ENCODE measurements around the gene LITAFD.

The LITAFD gene

GRCh38 chr16:8914098-8914497 is 31.9 kb downstream of the LITAFD start:
- no peak for TF ChIP-seq CEBPB (IDR thresholded peaks at IDR 0.05)
- TF ChIP-seq, protein P1, sequence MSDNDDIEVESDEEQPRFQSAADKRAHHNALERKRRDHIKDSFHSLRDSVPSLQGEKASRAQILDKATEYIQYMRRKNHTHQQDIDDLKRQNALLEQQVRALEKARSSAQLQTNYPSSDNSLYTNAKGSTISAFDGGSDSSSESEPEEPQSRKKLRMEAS (IDR thresholded peaks at IDR 0.05), result no peak
- TF ChIP-seq TEAD4 (IDR thresholded peaks at IDR 0.05), result no peak
- TF ChIP-seq FOXM1 (IDR thresholded peaks at IDR 0.05; ENCODE audit: borderline replicate concordance, low read depth), result no peak
- no peak for TF ChIP-seq ZBTB7A (IDR thresholded peaks at IDR 0.05; ENCODE audit: low read depth)

GRCh38 chr16:8915722-8916301 is 33.7 kb downstream of the LITAFD start:
- TF ChIP-seq ZBTB7A (IDR thresholded peaks at IDR 0.05; ENCODE audit: low read depth), result no peak
- TF ChIP-seq FOXM1 (IDR thresholded peaks at IDR 0.05; ENCODE audit: borderline replicate concordance, low read depth), result no peak
- no peak for TF ChIP-seq EGR1 (IDR thresholded peaks at IDR 0.05)
- no peak for TF ChIP-seq TAF1 (IDR thresholded peaks at IDR 0.05; ENCODE audit: low read depth)
- no peak for TF ChIP-seq TCF12 (IDR thresholded peaks at IDR 0.05; ENCODE audit: low read depth)
- TF ChIP-seq CEBPB (IDR thresholded peaks at IDR 0.05), result no peak
- TF ChIP-seq USF1 (IDR thresholded peaks at IDR 0.05), result no peak

DNA sequence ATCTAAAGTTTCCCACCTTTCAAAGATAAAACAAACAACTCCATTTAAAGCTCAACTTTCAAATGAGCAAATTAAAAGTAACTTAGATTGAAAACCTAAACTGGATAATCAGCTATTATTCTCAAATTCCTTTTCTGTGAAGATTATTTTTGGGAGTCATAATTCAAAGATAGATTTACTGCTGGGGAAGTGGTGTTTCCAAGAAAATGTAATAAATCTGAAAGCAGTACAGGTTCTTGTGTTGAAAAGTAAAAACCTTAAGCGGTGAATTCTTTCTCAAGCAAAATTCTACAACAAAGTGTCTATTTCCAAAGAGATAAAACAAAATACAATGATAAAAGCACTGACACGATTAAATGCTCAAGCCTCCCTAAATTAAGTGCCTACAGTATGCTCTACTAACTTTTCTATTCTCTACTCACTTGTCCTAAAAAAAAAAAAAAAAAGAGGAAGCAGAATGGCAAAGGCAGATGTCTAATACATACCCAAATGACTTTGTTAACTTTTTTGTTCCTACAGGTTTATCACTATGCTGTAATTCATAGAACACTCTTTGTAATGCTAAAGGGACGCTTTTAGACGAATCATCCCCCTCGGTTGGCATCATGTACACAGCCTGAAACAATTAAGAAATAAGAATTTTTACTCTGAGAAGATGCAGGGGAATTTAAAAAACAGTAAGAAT is 34.5 kb downstream of the LITAFD start:
- TF ChIP-seq ZBTB7A (IDR thresholded peaks at IDR 0.05; ENCODE audit: low read depth) (no peak), EGR1 (IDR thresholded peaks at IDR 0.05) (no peak), TAF1 (IDR thresholded peaks at IDR 0.05; ENCODE audit: low read depth) (no peak), CEBPB (IDR thresholded peaks at IDR 0.05) (no peak), EP300 (IDR thresholded peaks at IDR 0.05; ENCODE audit: borderline replicate concordance) (no peak), TCF12 (IDR thresholded peaks at IDR 0.05; ENCODE audit: low read depth) (no peak), TEAD4 (IDR thresholded peaks at IDR 0.05) (no peak), YY1 (IDR thresholded peaks at IDR 0.05; ENCODE audit: low read depth) (no peak), RAD21 (IDR thresholded peaks at IDR 0.05; ENCODE audit: low read depth) (no peak), REST (IDR thresholded peaks at IDR 0.05; ENCODE audit: low read depth) (no peak), USF1 (IDR thresholded peaks at IDR 0.05) (no peak), FOXM1 (IDR thresholded peaks at IDR 0.05; ENCODE audit: borderline replicate concordance, low read depth) (no peak), CREB1 (IDR thresholded peaks at IDR 0.05; ENCODE audit: low read depth) (no peak), NFIC (IDR thresholded peaks at IDR 0.05) (no peak)
- TF ChIP-seq, protein P1 (IDR thresholded peaks at IDR 0.05), result no peak

GRCh38 chr16:8919089-8919933 is 37.2 kb downstream of the LITAFD start:
- TF ChIP-seq REST (IDR thresholded peaks at IDR 0.05; ENCODE audit: low read depth) (no peak), CREB1 (IDR thresholded peaks at IDR 0.05; ENCODE audit: low read depth) (no peak), EP300 (IDR thresholded peaks at IDR 0.05; ENCODE audit: borderline replicate concordance) (no peak)
- TF ChIP-seq, protein P1 (IDR thresholded peaks at IDR 0.05), result no peak

DNA sequence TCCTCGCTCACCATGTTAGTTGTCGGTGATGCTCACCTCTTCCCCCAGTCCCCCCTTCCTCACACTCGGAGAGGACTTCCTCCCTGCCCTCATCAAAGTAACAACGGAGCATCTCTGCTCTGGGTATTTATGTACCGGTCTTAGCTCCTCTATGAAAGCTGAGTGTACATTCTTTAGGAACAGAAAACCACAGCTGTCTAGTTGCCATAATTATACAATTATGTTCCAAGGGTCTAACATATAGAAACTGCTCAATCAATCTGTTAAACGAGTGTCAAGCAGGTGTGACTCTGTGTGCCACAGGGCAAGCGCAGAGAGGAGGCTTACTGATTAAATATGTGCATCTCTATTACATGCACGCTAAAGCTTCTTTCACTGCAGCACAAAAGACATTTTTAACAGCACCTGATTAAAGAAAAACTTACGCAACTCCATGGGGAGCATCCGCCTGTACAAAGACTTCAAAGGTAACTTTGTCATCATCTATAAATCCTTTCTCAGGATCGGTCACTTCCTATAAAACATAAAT is 37.8 kb downstream of the LITAFD start:
- TF ChIP-seq TCF12 (IDR thresholded peaks at IDR 0.05; ENCODE audit: low read depth) (no peak), CREB1 (IDR thresholded peaks at IDR 0.05; ENCODE audit: low read depth) (no peak)

All from Ishikawa (cell line).